Breast epithelium (tissue), 3 donors: Measurements from ENCODE around the gene HSD17B8.

ENCODE experiments used
- CTCF ChIP-seq, 3 donors: fragments of 450-650 bp; IDR thresholded peaks; one replicate each; pipeline ENCODE4 v1.5.1; 2016 to 2017; ENCODE audit warnings: antibody characterized with exemption in 3 of 3, mild to moderate bottlenecking in 3 of 3, moderate library complexity in 3 of 3
- POLR2A ChIP-seq: fragments of 450-650 bp; IDR thresholded peaks from one replicate; pipeline ENCODE4 v1.6.1; 2016; ENCODE audit warnings: antibody characterized with exemption, mild to moderate bottlenecking, moderate library complexity
- POLR2AphosphoS5 ChIP-seq, 3 donors: sonication (generic); formaldehyde crosslinking; IDR thresholded peaks; one replicate each; pipeline ENCODE4 v1.6.1; 2017; ENCODE audit warnings: antibody characterized with exemption in 3 of 3

GRCh38 chr6:33215271-33216116 lies 11.0 kb downstream of the HSD17B8 start:
- TF ChIP-seq POLR2AphosphoS5 (IDR thresholded peaks at IDR 0.05), result no peak
- TF ChIP-seq CTCF (IDR thresholded peaks at IDR 0.05), result no peak
- TF ChIP-seq POLR2A, result no peak
